Activated naive CD8-positive, alpha-beta T cell treated with anti-CD3 and anti-CD28 coated beads for 36 hours (primary cell): ENCODE results near the gene CADM2. TPM values are rescaled to one million over a fixed set of nuclear protein-coding genes. Genes with fewer than 3 reads are reported as not detected.

Experiments
- DNase-seq: peaks from one replicate; pipeline ENCODE4 v3.0.0; 2021
- H3K27ac Mint-ChIP-seq: one replicate; pipeline ENCODE4 v1.8.0; 2022; ENCODE audit warnings: mild to moderate bottlenecking, moderate library complexity, mixed read lengths
- H3K27me3 Mint-ChIP-seq: one replicate; pipeline ENCODE4 v1.8.0; 2022; ENCODE audit warnings: mild to moderate bottlenecking, mixed read lengths
- H3K36me3 Mint-ChIP-seq: one replicate; pipeline ENCODE4 v1.8.0; 2021; ENCODE audit warnings: mild to moderate bottlenecking, mixed read lengths
- H3K4me1 Mint-ChIP-seq: one replicate; pipeline ENCODE4 v1.8.0; 2021; ENCODE audit warnings: mixed read lengths
- H3K4me3 Mint-ChIP-seq: one replicate; pipeline ENCODE4 v1.8.0; 2022; ENCODE audit warnings: mild to moderate bottlenecking, moderate library complexity, mixed read lengths
- H3K9me3 Mint-ChIP-seq: one replicate; pipeline ENCODE4 v1.8.0; 2022; ENCODE audit warnings: mixed read lengths
- total RNA-seq, 2 experiments: library from RNA; stranded (reverse); gene quantifications; one replicate each; pipeline ENCODE4 v1.2.3, GENCODE V29; 2021

CADM2 gene
- total RNA-seq, 2 experiments from 2014 or later: 0.21 to 0.40 TPM

DNA sequence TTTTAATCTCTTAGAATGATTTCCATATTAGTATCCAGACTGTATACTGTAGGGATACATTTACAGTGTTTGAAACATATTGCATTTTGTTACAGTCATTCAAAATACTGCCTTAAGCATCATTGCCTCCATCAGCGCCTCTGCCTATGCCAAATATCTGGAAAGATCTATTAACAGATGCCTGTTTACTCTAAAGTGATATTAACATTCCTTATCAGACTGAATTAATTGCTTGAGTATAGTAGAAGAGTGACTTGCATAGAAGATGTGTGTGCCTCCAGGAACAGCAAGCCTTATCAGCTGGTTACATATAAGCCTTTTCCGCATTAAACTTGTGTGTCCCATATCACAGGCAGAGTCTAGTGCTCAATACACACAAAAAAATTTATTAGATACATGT, 379.1 kb downstream of the CADM2 start:
- H3K4me3 Mint-ChIP-seq: no peak overlapping the region
- no peaks in the 10 kb centered on the region for H3K4me1 Mint-ChIP-seq
- no peak for DNase-seq
- H3K27ac Mint-ChIP-seq: no peak overlapping the region
- H3K36me3 Mint-ChIP-seq: no peaks in the 10 kb centered on the region
- H3K9me3 Mint-ChIP-seq: peaks cover 3% of the 10 kb centered on the region
- H3K27me3 Mint-ChIP-seq: no peaks in the 10 kb centered on the region

DNA sequence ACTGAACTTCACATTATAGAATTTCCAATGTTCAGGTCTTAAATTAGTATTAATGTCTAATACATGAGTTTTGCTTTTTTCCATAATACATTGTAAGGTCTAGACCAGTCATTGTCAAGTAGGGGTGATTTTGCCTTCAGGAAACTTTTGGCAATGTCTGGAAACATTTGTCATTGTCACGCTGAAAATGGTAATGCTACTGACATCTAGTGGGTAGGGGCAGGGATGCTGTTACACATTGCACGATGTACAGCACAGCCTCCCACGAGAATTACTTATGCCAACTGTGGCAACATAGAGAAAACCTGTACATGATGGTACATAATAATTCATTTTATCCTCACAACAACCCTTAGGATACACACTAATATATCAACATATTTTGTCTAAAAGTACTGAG, 384.1 kb downstream of the CADM2 start:
- Mint-ChIP-seq H3K9me3 (no peaks in the 10 kb centered on the region), H3K4me3 (no peak overlapping the region), H3K27ac (no peak overlapping the region), H3K36me3 (no peaks in the 10 kb centered on the region), H3K4me1 (no peaks in the 10 kb centered on the region), H3K27me3 (no peaks in the 10 kb centered on the region)
- no peak for DNase-seq

DNA sequence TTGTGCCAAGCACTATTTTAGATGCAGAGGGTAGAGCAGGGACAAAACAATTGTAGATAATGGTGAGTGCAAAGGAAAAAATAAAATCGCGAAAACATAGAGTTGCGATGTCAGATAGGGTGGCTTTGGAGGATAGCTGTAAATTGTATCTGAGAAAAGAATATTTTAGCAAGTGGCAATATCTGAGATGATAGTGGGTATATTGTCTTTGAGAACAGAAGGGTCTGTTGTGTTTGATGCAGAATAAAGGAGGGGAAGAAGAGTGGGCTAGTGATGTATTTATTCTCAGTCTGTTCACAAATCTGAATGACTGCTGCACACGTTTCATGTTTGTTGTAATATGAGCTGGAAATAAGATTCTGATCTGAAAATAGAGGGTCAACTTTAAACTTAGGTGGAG, 396.8 kb downstream of the CADM2 start:
- Mint-ChIP-seq H3K4me1 (no peaks in the 10 kb centered on the region), H3K27ac (no peak overlapping the region), H3K27me3 (no peaks in the 10 kb centered on the region), H3K4me3 (no peak overlapping the region), H3K36me3 (no peaks in the 10 kb centered on the region), H3K9me3 (peaks cover 3% of the 10 kb centered on the region)
- no peak for DNase-seq

DNA sequence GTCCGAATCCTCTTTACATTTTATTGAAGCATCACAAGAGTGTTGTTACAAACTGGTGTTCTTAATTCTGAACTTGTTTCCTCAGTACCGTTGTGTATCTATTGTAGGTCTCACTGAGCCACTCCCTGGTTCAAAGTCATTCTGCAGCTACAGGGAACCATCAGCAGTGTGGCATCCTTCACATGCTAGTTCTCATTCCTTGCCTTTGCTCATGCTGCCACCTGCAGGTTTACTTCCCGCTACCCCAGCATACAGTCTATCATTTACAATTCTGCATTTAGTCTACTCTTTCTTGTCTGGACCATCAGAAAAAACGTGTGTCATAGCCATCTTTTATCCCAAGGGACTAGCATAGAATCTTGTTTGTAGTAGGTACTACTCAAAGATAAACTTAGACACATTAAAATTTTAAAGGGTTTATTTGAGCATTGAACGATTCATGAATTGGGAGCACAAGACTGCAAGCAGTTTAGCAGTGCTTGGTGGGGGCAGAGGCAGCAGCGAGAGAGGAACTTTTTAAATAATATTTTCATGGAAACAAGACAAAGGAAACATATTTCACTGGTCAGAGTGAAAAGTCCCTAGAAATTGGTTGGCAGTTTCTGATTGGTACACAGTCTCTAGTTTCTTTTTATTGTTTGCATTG, 402.1 kb downstream of the CADM2 start:
- no peaks in the 10 kb centered on the region for H3K27me3 Mint-ChIP-seq
- no peaks in the 10 kb centered on the region for H3K4me1 Mint-ChIP-seq
- H3K27ac Mint-ChIP-seq: no peak overlapping the region
- H3K9me3 Mint-ChIP-seq: no peaks in the 10 kb centered on the region
- DNase-seq: peak; percentile 1
- H3K36me3 Mint-ChIP-seq: no peaks in the 10 kb centered on the region
- no peak overlapping the region for H3K4me3 Mint-ChIP-seq

DNA sequence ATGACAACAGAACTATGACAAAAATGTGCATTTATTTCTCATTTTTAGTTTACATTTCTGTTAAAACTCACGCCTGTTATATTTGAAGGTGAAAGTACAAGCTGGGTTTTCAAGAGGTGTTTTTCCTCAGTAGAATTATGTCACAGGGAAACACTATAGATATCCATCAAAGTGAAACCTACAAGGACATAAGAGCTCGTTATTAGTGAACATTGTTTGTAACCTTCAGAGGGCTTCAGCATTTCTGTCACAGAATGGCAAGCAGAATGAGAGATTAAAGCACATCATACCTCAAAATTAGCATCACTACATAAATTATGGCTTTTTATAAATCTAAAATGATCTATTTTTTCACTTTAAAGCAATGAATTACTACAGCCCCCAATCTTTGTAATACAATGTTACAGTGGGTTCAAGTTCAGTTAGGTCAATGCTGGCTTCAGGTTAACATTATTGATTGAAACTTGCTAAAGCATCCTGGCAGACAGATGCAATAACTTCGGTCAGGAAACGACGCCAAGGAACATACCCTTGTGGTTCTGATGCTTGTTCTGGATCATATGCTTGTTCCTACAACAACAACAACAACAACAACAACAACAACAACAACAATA, 405.6 kb downstream of the CADM2 start:
- no peaks in the 10 kb centered on the region for H3K4me1 Mint-ChIP-seq
- no peak for DNase-seq
- no peaks in the 10 kb centered on the region for H3K27me3 Mint-ChIP-seq
- no peak overlapping the region for H3K4me3 Mint-ChIP-seq
- no peaks in the 10 kb centered on the region for H3K9me3 Mint-ChIP-seq
- no peaks in the 10 kb centered on the region for H3K36me3 Mint-ChIP-seq
- H3K27ac Mint-ChIP-seq: no peak overlapping the region

DNA sequence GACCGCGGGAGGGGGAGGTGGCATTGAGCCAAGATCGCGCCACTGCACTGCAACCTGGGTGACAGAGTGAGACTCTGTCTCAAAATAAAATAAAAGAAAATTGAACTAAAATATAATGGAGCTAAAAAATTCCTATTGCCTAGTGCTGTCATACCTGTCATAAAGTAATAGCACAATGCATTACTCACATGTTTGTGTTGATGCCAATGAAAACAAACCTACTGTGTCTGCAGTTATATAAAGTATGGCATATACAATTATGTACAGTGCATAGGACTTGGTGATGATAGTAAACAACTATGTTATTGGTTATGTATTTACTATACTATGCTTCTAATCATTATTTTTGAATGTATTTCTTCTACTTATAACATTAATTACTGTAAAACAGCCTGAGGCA, 411.6 kb downstream of the CADM2 start:
- H3K27me3 Mint-ChIP-seq: no peaks in the 10 kb centered on the region
- H3K4me1 Mint-ChIP-seq: no peaks in the 10 kb centered on the region
- H3K4me3 Mint-ChIP-seq: no peak overlapping the region
- peaks cover 3% of the 10 kb centered on the region for H3K9me3 Mint-ChIP-seq
- no peaks in the 10 kb centered on the region for H3K36me3 Mint-ChIP-seq
- DNase-seq: no peak
- no peak overlapping the region for H3K27ac Mint-ChIP-seq

DNA sequence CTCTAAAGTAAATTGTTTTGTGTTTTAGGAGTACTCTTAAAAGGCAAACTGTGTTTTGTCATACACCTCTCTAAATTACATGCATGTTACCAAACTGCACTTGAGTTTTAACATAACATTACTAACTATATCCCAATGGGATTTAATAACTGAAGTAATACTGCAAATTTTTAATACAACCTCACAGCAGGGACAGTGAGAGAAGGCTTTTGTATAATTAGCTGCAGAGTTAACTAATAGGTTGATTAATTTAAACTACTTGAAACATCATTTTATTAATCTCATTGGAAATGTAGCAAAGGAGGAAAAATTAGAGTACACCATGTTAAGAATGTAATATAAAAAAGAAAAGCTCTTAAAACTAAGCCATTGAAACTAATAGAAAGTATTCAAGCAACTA, 417.3 kb downstream of the CADM2 start:
- DNase-seq: no peak
- Mint-ChIP-seq H3K27ac (no peak overlapping the region), H3K36me3 (no peaks in the 10 kb centered on the region), H3K4me3 (no peak overlapping the region), H3K9me3 (peaks cover 3% of the 10 kb centered on the region), H3K4me1 (no peaks in the 10 kb centered on the region), H3K27me3 (no peaks in the 10 kb centered on the region)

DNA sequence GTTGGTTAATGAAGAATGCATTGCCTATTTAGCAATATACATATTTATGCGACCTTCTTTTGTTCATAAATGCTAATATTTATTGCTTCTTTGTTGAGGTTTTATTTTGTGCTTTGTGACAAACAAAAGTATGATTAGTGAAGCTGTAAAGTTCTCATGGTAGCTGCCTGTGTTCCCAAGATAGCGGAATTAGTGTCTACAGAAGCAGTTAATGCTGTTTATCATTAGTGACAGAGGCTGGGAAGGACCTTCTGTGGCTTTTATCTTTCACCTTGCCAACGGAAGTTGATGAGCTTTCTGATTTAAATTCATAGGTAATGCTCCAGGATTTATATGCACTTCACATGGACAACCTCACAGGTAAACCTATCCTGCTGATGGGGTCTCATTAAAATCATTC, 418.3 kb downstream of the CADM2 start:
- no peaks in the 10 kb centered on the region for H3K36me3 Mint-ChIP-seq
- no peak for DNase-seq
- H3K4me1 Mint-ChIP-seq: no peaks in the 10 kb centered on the region
- H3K4me3 Mint-ChIP-seq: no peak overlapping the region
- no peaks in the 10 kb centered on the region for H3K27me3 Mint-ChIP-seq
- H3K9me3 Mint-ChIP-seq: peaks cover 3% of the 10 kb centered on the region
- H3K27ac Mint-ChIP-seq: no peak overlapping the region

DNA sequence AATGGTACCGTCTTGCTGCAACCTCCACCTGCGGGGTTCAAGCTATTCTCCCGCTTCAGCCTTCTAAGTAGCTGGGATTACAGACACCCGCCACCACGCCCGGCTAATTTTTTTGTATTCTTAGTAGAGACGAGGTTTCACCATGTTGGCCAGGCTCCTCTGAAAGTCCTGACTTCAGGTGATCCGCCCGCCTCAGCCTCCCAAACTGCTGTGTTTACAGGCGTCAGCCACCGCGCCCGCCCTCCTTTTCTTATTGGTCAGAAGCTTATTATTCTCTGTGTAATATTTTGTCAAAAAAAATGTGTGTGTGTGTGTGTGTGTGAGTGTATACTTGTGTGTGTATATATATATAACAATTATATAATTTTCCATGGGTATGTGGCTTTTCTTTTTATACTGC, 425.6 kb downstream of the CADM2 start:
- Mint-ChIP-seq H3K27me3 (no peaks in the 10 kb centered on the region), H3K27ac (no peak overlapping the region), H3K4me3 (no peak overlapping the region), H3K9me3 (no peaks in the 10 kb centered on the region), H3K4me1 (no peaks in the 10 kb centered on the region), H3K36me3 (no peaks in the 10 kb centered on the region)
- no peak for DNase-seq

DNA sequence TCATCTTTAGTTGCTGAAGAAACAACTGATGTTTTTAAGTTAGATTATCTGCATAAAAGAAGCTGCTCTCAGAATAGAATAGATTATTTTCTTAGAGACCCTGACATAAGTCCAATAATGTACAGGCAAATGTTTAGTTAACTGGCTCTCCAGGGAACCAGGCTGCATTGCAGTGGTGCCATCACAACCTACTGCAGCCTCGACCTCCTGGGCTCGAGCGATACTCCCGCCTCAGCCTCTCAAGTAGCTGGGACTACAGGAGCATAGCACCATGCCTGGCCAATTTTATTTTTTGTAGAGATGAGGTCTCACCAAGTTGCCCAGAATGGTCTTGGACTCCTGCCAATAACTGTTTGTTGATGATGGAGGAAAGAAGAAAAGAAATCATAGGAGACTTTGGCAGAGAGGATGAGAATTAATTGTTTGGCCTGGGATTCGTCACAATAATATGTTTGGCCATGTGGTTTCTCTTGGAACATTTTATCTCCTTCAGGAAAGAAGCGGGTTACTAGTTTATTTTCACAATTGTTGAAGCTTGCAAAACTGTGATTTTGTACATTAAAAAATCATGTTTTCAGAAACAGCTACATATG, 429.2 kb downstream of the CADM2 start:
- Mint-ChIP-seq H3K36me3 (no peaks in the 10 kb centered on the region), H3K27ac (no peak overlapping the region), H3K9me3 (no peaks in the 10 kb centered on the region), H3K4me3 (no peak overlapping the region), H3K27me3 (no peaks in the 10 kb centered on the region), H3K4me1 (no peaks in the 10 kb centered on the region)
- DNase-seq: no peak

DNA sequence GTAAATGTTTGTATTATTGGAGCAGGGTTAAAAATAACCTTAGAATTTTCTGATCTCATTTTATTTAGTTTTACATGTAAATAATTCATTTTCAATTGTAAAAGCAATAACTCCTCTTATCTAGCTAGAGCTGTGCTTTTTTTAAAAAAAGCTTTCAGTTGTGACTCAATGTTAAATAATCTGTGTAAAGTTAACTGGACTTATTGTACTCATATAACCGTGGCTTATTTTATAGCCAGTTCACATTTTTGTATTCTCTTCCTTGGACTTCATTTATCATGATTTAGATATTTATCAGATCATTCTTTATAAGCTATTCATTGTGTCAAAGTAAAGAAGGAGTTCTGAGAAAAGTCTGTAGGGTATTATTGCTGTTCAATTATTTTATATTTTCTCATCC, 435.6 kb downstream of the CADM2 start:
- Mint-ChIP-seq H3K4me1 (no peaks in the 10 kb centered on the region), H3K36me3 (no peaks in the 10 kb centered on the region), H3K9me3 (peaks cover 3% of the 10 kb centered on the region), H3K27ac (no peak overlapping the region), H3K27me3 (no peaks in the 10 kb centered on the region), H3K4me3 (no peak overlapping the region)
- DNase-seq: no peak

DNA sequence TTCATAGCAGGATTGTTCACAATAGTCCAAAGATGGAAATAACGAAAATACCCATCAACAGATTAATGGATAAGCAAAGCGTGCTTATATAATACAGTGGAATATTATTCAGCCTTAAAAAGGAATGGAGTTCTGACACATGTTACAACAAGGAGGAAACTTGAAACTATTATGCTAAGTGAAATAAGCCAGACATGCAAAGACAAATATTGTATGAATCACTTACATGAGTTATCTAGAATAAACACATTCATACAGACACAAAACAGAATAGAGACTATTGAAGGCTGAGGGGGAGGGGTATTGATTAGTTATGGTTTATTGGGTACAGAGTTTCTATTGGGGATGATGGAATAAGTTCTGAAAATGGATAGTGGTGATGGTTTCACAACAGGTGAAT, 438.6 kb downstream of the CADM2 start:
- Mint-ChIP-seq H3K4me3 (no peak overlapping the region), H3K27me3 (no peaks in the 10 kb centered on the region), H3K36me3 (no peaks in the 10 kb centered on the region), H3K4me1 (no peaks in the 10 kb centered on the region), H3K9me3 (peaks cover 5% of the 10 kb centered on the region), H3K27ac (no peak overlapping the region)
- DNase-seq: no peak

DNA sequence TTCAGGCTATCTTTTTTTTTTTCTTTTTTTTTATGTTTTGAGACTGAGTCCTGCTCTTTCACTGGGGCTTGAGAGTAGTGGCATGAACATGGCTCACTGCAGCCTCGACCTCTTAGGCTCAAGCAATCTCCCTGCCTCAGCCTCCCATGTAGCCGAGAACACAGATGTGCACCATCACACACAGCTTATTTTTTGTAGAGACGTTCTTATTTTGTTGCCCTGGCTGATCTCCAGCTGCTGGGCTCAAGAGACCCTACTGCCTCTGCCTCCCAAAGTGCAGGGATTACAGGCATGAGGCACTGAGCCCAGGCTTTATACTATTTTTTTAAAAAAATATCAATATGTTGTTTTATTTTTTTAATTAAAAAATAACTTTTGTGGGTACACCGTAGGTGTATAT, 467.3 kb downstream of the CADM2 start:
- no peak for DNase-seq
- H3K27me3 Mint-ChIP-seq: no peaks in the 10 kb centered on the region
- H3K4me1 Mint-ChIP-seq: no peaks in the 10 kb centered on the region
- no peaks in the 10 kb centered on the region for H3K36me3 Mint-ChIP-seq
- H3K27ac Mint-ChIP-seq: no peak overlapping the region
- no peak overlapping the region for H3K4me3 Mint-ChIP-seq
- no peaks in the 10 kb centered on the region for H3K9me3 Mint-ChIP-seq

DNA sequence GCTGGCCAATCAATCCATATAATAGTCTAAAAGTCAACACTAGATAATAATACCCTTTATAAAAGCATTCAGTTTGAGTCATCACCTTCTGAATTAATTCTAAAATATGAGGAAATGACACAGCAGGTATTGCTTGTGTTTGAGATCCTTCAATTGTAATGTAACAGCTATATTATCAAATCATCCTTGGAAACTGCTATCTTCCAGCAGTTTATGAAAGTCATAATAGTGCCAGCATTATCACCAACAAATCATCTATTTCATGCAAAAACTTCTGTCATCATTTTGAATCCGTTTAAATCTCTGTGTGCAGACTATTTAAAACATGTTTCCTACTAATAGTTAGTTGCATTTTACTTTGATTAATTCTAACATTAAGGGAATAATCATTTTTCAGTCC, 468.7 kb downstream of the CADM2 start:
- H3K9me3 Mint-ChIP-seq: no peaks in the 10 kb centered on the region
- no peaks in the 10 kb centered on the region for H3K27me3 Mint-ChIP-seq
- H3K4me3 Mint-ChIP-seq: no peak overlapping the region
- no peak overlapping the region for H3K27ac Mint-ChIP-seq
- DNase-seq: no peak
- H3K4me1 Mint-ChIP-seq: no peaks in the 10 kb centered on the region
- H3K36me3 Mint-ChIP-seq: no peaks in the 10 kb centered on the region

DNA sequence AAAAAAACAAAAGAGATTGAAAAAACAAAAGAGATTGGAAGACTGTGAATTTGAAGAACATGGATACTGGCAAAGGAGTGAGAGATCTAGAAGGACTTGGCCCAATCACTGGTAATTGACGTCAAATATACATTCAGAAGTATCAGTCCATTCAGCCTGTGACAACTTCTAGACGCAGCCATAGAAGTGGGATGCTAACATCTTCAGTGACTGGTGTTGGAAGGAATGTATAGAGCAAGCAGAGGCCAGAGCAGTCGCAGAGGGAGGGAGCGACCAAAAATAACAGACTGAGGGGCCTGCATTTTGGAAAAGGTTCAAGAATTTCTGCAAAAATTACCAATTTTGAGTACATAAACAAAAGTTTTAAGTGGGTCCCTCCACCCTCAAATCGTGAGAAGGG, 473.3 kb downstream of the CADM2 start:
- no peak overlapping the region for H3K4me3 Mint-ChIP-seq
- no peaks in the 10 kb centered on the region for H3K36me3 Mint-ChIP-seq
- no peak for DNase-seq
- no peaks in the 10 kb centered on the region for H3K4me1 Mint-ChIP-seq
- peaks cover 11% of the 10 kb centered on the region for H3K9me3 Mint-ChIP-seq
- H3K27ac Mint-ChIP-seq: no peak overlapping the region
- H3K27me3 Mint-ChIP-seq: no peaks in the 10 kb centered on the region

DNA sequence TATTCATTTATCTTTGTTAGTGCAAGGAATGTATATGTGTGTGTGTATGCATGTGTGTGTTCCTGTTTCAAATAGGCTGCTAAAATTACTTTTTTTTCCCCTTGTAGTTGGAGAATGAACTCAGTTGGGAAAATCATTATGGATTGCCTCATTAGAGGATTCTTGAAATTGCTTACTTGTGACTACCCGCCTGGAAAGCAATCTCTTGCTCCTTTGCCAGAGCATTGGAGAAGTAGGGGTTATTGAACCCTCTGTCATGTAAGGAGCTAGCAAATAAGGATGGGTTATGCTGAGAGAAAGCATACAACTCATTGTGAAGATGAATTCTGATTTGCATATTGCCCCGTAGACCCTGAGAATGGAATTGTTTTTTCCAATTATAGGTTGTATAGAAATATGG, 474.5 kb downstream of the CADM2 start:
- DNase-seq: no peak
- H3K4me1 Mint-ChIP-seq: no peaks in the 10 kb centered on the region
- no peaks in the 10 kb centered on the region for H3K27me3 Mint-ChIP-seq
- peaks cover 11% of the 10 kb centered on the region for H3K9me3 Mint-ChIP-seq
- no peaks in the 10 kb centered on the region for H3K36me3 Mint-ChIP-seq
- H3K4me3 Mint-ChIP-seq: no peak overlapping the region
- no peak overlapping the region for H3K27ac Mint-ChIP-seq
